ENCODE results near the gene GRAMD2B.

GRCh38 chr5:126499853-126500342 is 76.7 kb downstream of the GRAMD2B start:
- TF ChIP-seq, protein P1, sequence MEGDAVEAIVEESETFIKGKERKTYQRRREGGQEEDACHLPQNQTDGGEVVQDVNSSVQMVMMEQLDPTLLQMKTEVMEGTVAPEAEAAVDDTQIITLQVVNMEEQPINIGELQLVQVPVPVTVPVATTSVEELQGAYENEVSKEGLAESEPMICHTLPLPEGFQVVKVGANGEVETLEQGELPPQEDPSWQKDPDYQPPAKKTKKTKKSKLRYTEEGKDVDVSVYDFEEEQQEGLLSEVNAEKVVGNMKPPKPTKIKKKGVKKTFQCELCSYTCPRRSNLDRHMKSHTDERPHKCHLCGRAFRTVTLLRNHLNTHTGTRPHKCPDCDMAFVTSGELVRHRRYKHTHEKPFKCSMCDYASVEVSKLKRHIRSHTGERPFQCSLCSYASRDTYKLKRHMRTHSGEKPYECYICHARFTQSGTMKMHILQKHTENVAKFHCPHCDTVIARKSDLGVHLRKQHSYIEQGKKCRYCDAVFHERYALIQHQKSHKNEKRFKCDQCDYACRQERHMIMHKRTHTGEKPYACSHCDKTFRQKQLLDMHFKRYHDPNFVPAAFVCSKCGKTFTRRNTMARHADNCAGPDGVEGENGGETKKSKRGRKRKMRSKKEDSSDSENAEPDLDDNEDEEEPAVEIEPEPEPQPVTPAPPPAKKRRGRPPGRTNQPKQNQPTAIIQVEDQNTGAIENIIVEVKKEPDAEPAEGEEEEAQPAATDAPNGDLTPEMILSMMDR (IDR thresholded peaks at IDR 0.05; ENCODE audit: low read length): peak; percentile 83
- no peak for TF ChIP-seq EZH2 (optimal IDR thresholded peaks at IDR 0.05; ENCODE audit: low read depth, low read length)
